Thyroid gland (tissue), 4 donors: Measurements from ENCODE around the gene CENPX.

Experiments
- CTCF ChIP-seq, 6 experiments: fragments of 200-600 bp in 3 of 6; fragments of 450-650 bp in 3 of 6; sonication (generic) in 3 of 6; IDR thresholded peaks; one replicate each; pipeline ENCODE4 v1.5.1; 2016 to 2019; ENCODE audit warnings: antibody characterized with exemption in 6 of 6, mild to moderate bottlenecking in 2 of 6, inconsistent platforms in 1 of 6, moderate library complexity in 1 of 6
- POLR2A ChIP-seq, 2 donors: fragments of 450-650 bp; IDR thresholded peaks; one replicate each; pipeline ENCODE4 v1.6.1; 2017; ENCODE audit warnings: antibody characterized with exemption in 2 of 2, mild to moderate bottlenecking in 2 of 2, moderate library complexity in 1 of 2

- no peak for TF ChIP-seq CTCF (IDR thresholded peaks at IDR 0.05)
- TF ChIP-seq POLR2A (IDR thresholded peaks at IDR 0.05): no peak
These were observed 25.4 kb upstream of the CENPX start for GRCh38 chr17:82047914-82048570.
